Ectodermal cell (in vitro differentiated cells): Measurements from ENCODE around the gene CEP192.
"Not testable (repeated sequence)": the region's sequence is repeated elsewhere in the genome, so short reads cannot be mapped to it uniquely, and the experiment has no call there.

ENCODE experiments used
- H3K27ac ChIP-seq: 2 replicates; pipeline ENCODE4 v1.7.0; 2013; ENCODE audit warnings: mild to moderate bottlenecking, low read depth, low read length; ENCODE audit not compliant: insufficient read depth, poor library complexity, severe bottlenecking
- H3K27me3 ChIP-seq: 2 replicates; pipeline ENCODE4 v1.7.0; 2013; ENCODE audit warnings: mild to moderate bottlenecking, low read length; ENCODE audit not compliant: insufficient read depth, control insufficient read depth, poor library complexity, severe bottlenecking
- H3K36me3 ChIP-seq: one replicate; pipeline ENCODE4 v1.7.0; 2013; ENCODE audit warnings: low read length; ENCODE audit not compliant: control insufficient read depth, insufficient read depth
- H3K4me1 ChIP-seq: one replicate; pipeline ENCODE4 v1.7.0; 2013; ENCODE audit warnings: low read length; ENCODE audit not compliant: control insufficient read depth, insufficient read depth
- H3K4me3 ChIP-seq: 2 replicates; pipeline ENCODE4 v1.7.0; 2013; ENCODE audit warnings: low read depth, low read length, control low read depth; ENCODE audit not compliant: insufficient read depth
- H3K9me3 ChIP-seq: 2 replicates; pipeline ENCODE4 v1.7.0; 2013; ENCODE audit warnings: mild to moderate bottlenecking, low read length, moderate library complexity; ENCODE audit not compliant: control insufficient read depth
- WGBS, 2 experiments: methylation state at CpG; one replicate each; pipeline ENCODE4 v1.1.7; 2013; ENCODE audit warnings: missing lambda C conversion rate in 2 of 2; 5-methylcytosine and 5-hydroxymethylcytosine counted together

CEP192 gene

GRCh38 chr18:12990641-12990966, 558 bp upstream of the CEP192 start:
- peak overlapping the region; percentile 65 for H3K27ac ChIP-seq
- H3K27me3 ChIP-seq: no peaks in the 10 kb centered on the region
- no peaks in the 10 kb centered on the region for H3K36me3 ChIP-seq
- no peaks in the 10 kb centered on the region for H3K9me3 ChIP-seq
- 7% methylated on average over 11 of the region's 11 CpGs for WGBS, 2 experiments
- H3K4me1 ChIP-seq: peaks cover 18% of the 10 kb centered on the region
- peak overlapping the region; percentile 85 for H3K4me3 ChIP-seq

DNA sequence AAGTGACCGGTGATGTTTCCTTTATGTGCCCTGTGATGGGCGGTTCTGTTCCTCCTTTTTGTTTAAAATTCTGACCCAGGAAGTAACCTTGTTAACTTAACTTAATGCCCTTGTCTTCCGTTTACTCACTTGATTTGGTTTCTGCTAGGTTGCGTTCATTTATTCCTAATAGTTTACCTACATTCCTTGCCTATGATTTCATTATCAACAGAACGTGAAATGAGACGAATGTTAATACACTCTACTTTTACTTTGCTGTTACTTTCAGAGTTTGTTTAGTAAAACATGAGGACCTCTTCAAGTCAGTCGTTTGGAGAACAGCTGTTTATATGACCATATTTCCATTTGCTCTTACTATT, 638 bp downstream of the CEP192 start:
- Histone ChIP-seq H3K4me1 (peaks cover 18% of the 10 kb centered on the region), H3K27me3 (no peaks in the 10 kb centered on the region), H3K36me3 (no peaks in the 10 kb centered on the region), H3K9me3 (no peaks in the 10 kb centered on the region), H3K4me3 (peak overlapping the region; percentile 85), H3K27ac (peak overlapping the region; percentile 80)
- 0 to 3% methylated on average over 7 of the region's 7 CpGs for WGBS, 2 experiments

DNA sequence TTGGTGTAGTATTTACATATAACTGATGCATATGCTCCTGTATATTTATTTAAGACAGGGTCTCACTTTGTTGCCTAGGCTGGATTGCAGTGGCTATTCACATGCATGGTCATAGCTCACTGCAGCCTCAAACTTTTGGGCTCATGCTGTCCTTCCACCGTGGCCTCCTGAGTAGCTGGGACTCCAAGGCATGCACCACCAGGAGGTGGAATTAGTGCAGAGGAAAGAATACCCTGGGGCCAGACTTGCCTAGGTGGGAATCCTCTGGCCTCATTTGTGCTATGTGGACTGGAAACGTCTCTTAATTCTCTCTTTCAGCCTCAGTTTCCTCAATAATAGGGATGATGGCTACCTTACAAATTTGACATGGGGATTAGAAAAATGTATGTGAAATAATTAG, 2.3 kb downstream of the CEP192 start:
- no peak overlapping the region for H3K4me3 ChIP-seq
- WGBS, 2 experiments: 43 to 71% methylated on average over 2 of the region's 2 CpGs

GRCh38 chr18:12995424-12995823, 4.3 kb downstream of the CEP192 start:
- H3K9me3 ChIP-seq: no peaks in the 10 kb centered on the region
- H3K4me3 ChIP-seq: no peak overlapping the region
- H3K4me1 ChIP-seq: peaks cover 8% of the 10 kb centered on the region
- H3K27ac ChIP-seq: no peak overlapping the region
- H3K36me3 ChIP-seq: no peaks in the 10 kb centered on the region
- WGBS, 2 experiments: 73 to 79% methylated on average over 2 of the region's 2 CpGs
- no peaks in the 10 kb centered on the region for H3K27me3 ChIP-seq

More for the DNA sequence above, 2.3 kb downstream of the CEP192 start:
- peaks cover 18% of the 10 kb centered on the region for H3K4me1 ChIP-seq
- no peaks in the 10 kb centered on the region for H3K9me3 ChIP-seq
- H3K27me3 ChIP-seq: no peaks in the 10 kb centered on the region
- H3K36me3 ChIP-seq: no peaks in the 10 kb centered on the region
- H3K27ac ChIP-seq: no peak overlapping the region

DNA sequence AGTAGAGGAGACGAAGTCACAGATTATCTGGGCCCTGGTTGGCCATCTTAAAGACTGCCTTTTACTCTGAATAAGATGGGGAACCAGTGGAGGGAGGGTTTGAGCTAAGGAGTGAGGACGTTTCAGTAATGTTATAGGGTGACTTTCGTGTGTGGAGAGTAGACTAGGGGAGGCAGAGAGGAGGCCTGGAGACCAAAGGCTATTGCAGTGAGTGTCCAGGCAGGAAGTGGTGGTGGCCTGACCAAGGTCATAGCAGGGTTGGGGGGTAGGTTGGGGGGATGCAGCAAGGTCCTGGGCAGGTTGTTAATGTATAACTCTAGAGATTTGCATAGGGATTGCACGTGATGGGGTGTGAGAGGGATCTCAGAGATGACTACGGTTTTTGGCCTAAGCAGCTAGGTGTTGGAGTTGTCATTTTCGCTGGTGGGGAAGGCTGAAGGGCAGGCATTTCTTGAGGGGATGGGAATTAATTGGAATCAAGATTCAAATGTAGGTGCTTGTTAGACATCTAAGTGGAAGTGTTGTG, 4.9 kb downstream of the CEP192 start:
- H3K9me3 ChIP-seq: no peaks in the 10 kb centered on the region
- H3K4me1 ChIP-seq: peaks cover 8% of the 10 kb centered on the region
- no peaks in the 10 kb centered on the region for H3K27me3 ChIP-seq
- WGBS, 2 experiments: 93 to 94% methylated on average over 6 of the region's 6 CpGs
- H3K27ac ChIP-seq: no peak overlapping the region
- H3K36me3 ChIP-seq: peaks cover 4% of the 10 kb centered on the region
- H3K4me3 ChIP-seq: no peak overlapping the region

GRCh38 chr18:12996661-12997292, 5.6 kb downstream of the CEP192 start:
- H3K4me3 ChIP-seq: no peak overlapping the region
- peaks cover 8% of the 10 kb centered on the region for H3K4me1 ChIP-seq
- no peak overlapping the region for H3K27ac ChIP-seq
- H3K27me3 ChIP-seq: no peaks in the 10 kb centered on the region
- peaks cover 4% of the 10 kb centered on the region for H3K36me3 ChIP-seq
- no peaks in the 10 kb centered on the region for H3K9me3 ChIP-seq
- 95% methylated on average over 10 of the region's 10 CpGs for WGBS, 2 experiments

DNA sequence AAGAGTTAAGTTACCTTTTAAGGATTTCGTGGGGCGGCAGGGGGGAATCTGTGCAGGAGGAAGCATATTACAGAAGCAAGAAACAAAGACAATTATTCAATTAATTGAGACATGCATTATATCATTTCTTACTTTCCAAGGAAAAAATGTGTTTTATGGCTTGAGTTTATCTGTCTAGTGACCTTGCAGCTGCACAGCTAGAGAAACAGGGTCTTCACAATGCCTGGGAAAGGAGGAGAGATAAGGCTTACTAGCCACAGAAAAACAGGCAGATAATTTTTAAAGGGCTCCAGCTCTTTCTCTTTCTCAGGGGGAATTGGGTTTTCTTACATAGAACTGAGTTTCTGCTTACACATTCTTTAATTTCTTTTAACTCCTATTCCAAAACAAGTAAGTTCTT, 6.2 kb downstream of the CEP192 start:
- H3K4me3 ChIP-seq, H3K27ac ChIP-seq, H3K9me3 ChIP-seq, H3K27me3 ChIP-seq, H3K36me3 ChIP-seq, H3K4me1 ChIP-seq: not testable (repeated sequence)
- WGBS, 2 experiments: 96% methylated on average over 2 of the region's 2 CpGs; no CpG with 5 or more reads in 1 of the 2 experiments

GRCh38 chr18:12998332-12999060, 7.3 kb downstream of the CEP192 start:
- Histone ChIP-seq H3K4me3 (no peak overlapping the region), H3K4me1 (peaks cover 3% of the 10 kb centered on the region), H3K36me3 (peaks cover 4% of the 10 kb centered on the region), H3K9me3 (no peaks in the 10 kb centered on the region), H3K27me3 (no peaks in the 10 kb centered on the region), H3K27ac (no peak overlapping the region)
- WGBS, 2 experiments: 99% methylated on average over 4 to 5 of the region's 6 CpGs

- no peak overlapping the region for H3K27ac ChIP-seq
- H3K4me1 ChIP-seq: no peaks in the 10 kb centered on the region
- peaks cover 6% of the 10 kb centered on the region for H3K36me3 ChIP-seq
- no peaks in the 10 kb centered on the region for H3K9me3 ChIP-seq
- H3K27me3 ChIP-seq: no peaks in the 10 kb centered on the region
- H3K4me3 ChIP-seq: no peak overlapping the region
- 64 to 72% methylated on average over 7 of the region's 7 CpGs for WGBS, 2 experiments
Observed at GRCh38 chr18:13003466-13003896, 12.3 kb downstream of the CEP192 start.

GRCh38 chr18:13004396-13004795, 13.2 kb downstream of the CEP192 start:
- H3K9me3 ChIP-seq: no peaks in the 10 kb centered on the region
- WGBS, 2 experiments: 94 to 96% methylated on average over 8 of the region's 8 CpGs
- H3K36me3 ChIP-seq: peaks cover 13% of the 10 kb centered on the region
- H3K4me3 ChIP-seq: no peak overlapping the region
- H3K4me1 ChIP-seq: no peaks in the 10 kb centered on the region
- H3K27me3 ChIP-seq: no peaks in the 10 kb centered on the region
- no peak overlapping the region for H3K27ac ChIP-seq
